Activated CD8-positive, alpha-beta memory T cell treated with anti-CD3 and anti-CD28 coated beads, Interleukin-2, amount 10 ng/mL, durations not matched to agents 7 days and 5 days (primary cell): ENCODE measurements around the gene GLRX. TPM values are rescaled to one million over a fixed set of nuclear protein-coding genes. Genes with fewer than 3 reads are reported as not detected.
A peak's percentile ranks its signal among the peaks of the same experiment; 100 is the strongest.
"Not testable (repeated sequence)": the region's sequence is repeated elsewhere in the genome, so short reads cannot be mapped to it uniquely, and the experiment has no call there.

Experiments used
- ATAC-seq: fragments of 150-1000 bp; cut with Tn5 transposase; one replicate; pipeline ENCODE4 v1.10.0; 2021; ENCODE audit warnings: moderate library complexity
- CTCF ChIA-PET: fragments of 350-600 bp; sonication (Branson Sonifier 250); formaldehyde crosslinking; loops from one replicate; lab custom pipeline; 2021; ENCODE audit warnings: antibody characterized with exemption; lab: Charles Lee
- DNase-seq: peaks from one replicate; pipeline ENCODE4 v3.0.0-alpha.2; 2020
- H3K27ac Mint-ChIP-seq: one replicate; pipeline ENCODE4 v1.8.0; 2021; ENCODE audit warnings: mild to moderate bottlenecking, mixed read lengths
- H3K27me3 Mint-ChIP-seq: one replicate; pipeline ENCODE4 v1.8.0; 2021; ENCODE audit warnings: mixed read lengths
- H3K36me3 Mint-ChIP-seq: one replicate; pipeline ENCODE4 v1.8.0; 2021; ENCODE audit warnings: mild to moderate bottlenecking, mixed read lengths
- H3K4me1 Mint-ChIP-seq: one replicate; pipeline ENCODE4 v1.8.0; 2021; ENCODE audit warnings: mixed read lengths
- H3K4me3 Mint-ChIP-seq: one replicate; pipeline ENCODE4 v1.8.0; 2021; ENCODE audit warnings: mild to moderate bottlenecking, moderate library complexity, mixed read lengths
- H3K9me3 Mint-ChIP-seq: one replicate; pipeline ENCODE4 v1.8.0; 2022; ENCODE audit warnings: low read depth, mixed read lengths
- total RNA-seq, 2 experiments: library from RNA; stranded (reverse); gene quantifications; one replicate each; pipeline ENCODE4 v1.2.3, GENCODE V29; 2021

Gene GLRX
- total RNA-seq, 2 experiments from 2014 or later, result 65.3 to 67.1 TPM

GRCh38 chr5:95846554-95847260 lies 24.2 kb upstream of the GLRX start:
- H3K4me1 Mint-ChIP-seq, result peaks cover 39% of the 10 kb centered on the region
- no peaks in the 10 kb centered on the region for H3K36me3 Mint-ChIP-seq
- no peak overlapping the region for H3K4me3 Mint-ChIP-seq
- no peaks in the 10 kb centered on the region for H3K9me3 Mint-ChIP-seq
- peaks cover 14% of the 10 kb centered on the region for H3K27me3 Mint-ChIP-seq
- DNase-seq (peak; percentile 77), ATAC-seq (peak; percentile 57)
- no peak overlapping the region for H3K27ac Mint-ChIP-seq
- CTCF ChIA-PET, result interaction anchor here (0.6 to 17.4 kb wide), 17 partner anchors 10 to 489 kb away, joined by 3 to 353 read pairs (median 5); partner anchors contain the start of gene RHOBTB3

- ATAC-seq, result no peak
- Mint-ChIP-seq H3K27ac (no peak overlapping the region), H3K4me3 (no peak overlapping the region), H3K27me3 (peaks cover 14% of the 10 kb centered on the region), H3K4me1 (peaks cover 36% of the 10 kb centered on the region), H3K9me3 (no peaks in the 10 kb centered on the region), H3K36me3 (no peaks in the 10 kb centered on the region)
- peak; percentile 21 for DNase-seq
- CTCF ChIA-PET, result interaction anchor here (1.1 to 17.4 kb wide), 4 partner anchors 11 to 200 kb away, joined by 3 to 353 read pairs (median 16); partner anchors contain the start of gene RFESD
Observed at GRCh38 chr5:95845391-95845790, 22.9 kb upstream of the GLRX start.

- H3K4me3 Mint-ChIP-seq, result no peak overlapping the region
- H3K27me3 Mint-ChIP-seq, result peaks cover 11% of the 10 kb centered on the region
Observed at GRCh38 chr5:95843733-95844223, 21.3 kb upstream of the GLRX start.

GRCh38 chr5:95842854-95843544 lies 20.5 kb upstream of the GLRX start:
- Mint-ChIP-seq H3K27me3 (peaks cover 5% of the 10 kb centered on the region), H3K4me3 (peak overlapping the region; percentile 30), H3K9me3 (no peaks in the 10 kb centered on the region), H3K27ac (peak overlapping the region; percentile 73), H3K4me1 (peaks cover 33% of the 10 kb centered on the region), H3K36me3 (no peaks in the 10 kb centered on the region)
- ATAC-seq, result peak; percentile 81
- DNase-seq, result peak; percentile 84
- CTCF ChIA-PET, result interaction anchor here (0.7 to 17.4 kb wide), 15 partner anchors 8 to 493 kb away, joined by 3 to 353 read pairs (median 5); partner anchors contain the start of genes GLRX and RFESD

More at GRCh38 chr5:95843733-95844223, 21.3 kb upstream of the GLRX start:
- Mint-ChIP-seq H3K4me1 (peaks cover 32% of the 10 kb centered on the region), H3K36me3 (no peaks in the 10 kb centered on the region), H3K27ac (no peak overlapping the region), H3K9me3 (no peaks in the 10 kb centered on the region)
- no peak for ATAC-seq
- peak; percentile 27 for DNase-seq
- CTCF ChIA-PET, result interaction anchor here (0.7 to 17.4 kb wide), 15 partner anchors 8 to 492 kb away, joined by 3 to 353 read pairs (median 5); partner anchors contain the start of genes GLRX and RFESD

- CTCF ChIA-PET, result interaction anchor here (1.0 to 17.4 kb wide), 6 partner anchors 19 to 197 kb away, joined by 3 to 353 read pairs (median 3); partner anchors contain the start of genes GLRX and RFESD
- H3K27me3 Mint-ChIP-seq, result no peaks in the 10 kb centered on the region
- H3K4me3 Mint-ChIP-seq, result no peak overlapping the region
- H3K9me3 Mint-ChIP-seq, result no peaks in the 10 kb centered on the region
- ATAC-seq (no peak), DNase-seq (peak; percentile 29)
- no peaks in the 10 kb centered on the region for H3K36me3 Mint-ChIP-seq
- peaks cover 36% of the 10 kb centered on the region for H3K4me1 Mint-ChIP-seq
- H3K27ac Mint-ChIP-seq, result no peak overlapping the region
Observed at GRCh38 chr5:95841914-95842812, 19.6 kb upstream of the GLRX start.

GRCh38 chr5:95840956-95841705 lies 18.6 kb upstream of the GLRX start:
- no peaks in the 10 kb centered on the region for H3K27me3 Mint-ChIP-seq
- H3K4me3 Mint-ChIP-seq, result no peak overlapping the region
- ATAC-seq (no peak), DNase-seq (peak; percentile 16)
- CTCF ChIA-PET, result interaction anchor here (0.7 to 17.4 kb wide), 6 partner anchors 23 to 177 kb away, joined by 3 to 353 read pairs (median 3); partner anchors contain the start of gene RHOBTB3
- H3K9me3 Mint-ChIP-seq, result no peaks in the 10 kb centered on the region
- H3K4me1 Mint-ChIP-seq, result peaks cover 37% of the 10 kb centered on the region
- H3K36me3 Mint-ChIP-seq, result no peaks in the 10 kb centered on the region
- H3K27ac Mint-ChIP-seq, result no peak overlapping the region

- no peaks in the 10 kb centered on the region for H3K27me3 Mint-ChIP-seq
- H3K4me3 Mint-ChIP-seq, result no peak overlapping the region
- peaks cover 38% of the 10 kb centered on the region for H3K4me1 Mint-ChIP-seq
- H3K9me3 Mint-ChIP-seq, result no peaks in the 10 kb centered on the region
- ATAC-seq (no peak), DNase-seq (no peak)
- CTCF ChIA-PET, result interaction anchor here (1.0 to 17.4 kb wide), 2 partner anchors 56 to 196 kb away, joined by 4 to 353 read pairs; no protein-coding TSS in a partner anchor
- H3K27ac Mint-ChIP-seq, result no peak overlapping the region
- no peaks in the 10 kb centered on the region for H3K36me3 Mint-ChIP-seq
Observed at GRCh38 chr5:95839658-95840057, 17.1 kb upstream of the GLRX start.

- H3K4me1 Mint-ChIP-seq, result peaks cover 46% of the 10 kb centered on the region
- no peaks in the 10 kb centered on the region for H3K36me3 Mint-ChIP-seq
- H3K27me3 Mint-ChIP-seq, result no peaks in the 10 kb centered on the region
- no peak overlapping the region for H3K27ac Mint-ChIP-seq
- CTCF ChIA-PET, result interaction anchor here (0.9 to 17.4 kb wide), 3 partner anchors 9 to 914 kb away, joined by 5 to 353 read pairs (median 7); no protein-coding TSS in a partner anchor
- DNase-seq (no peak), ATAC-seq (no peak)
- no peaks in the 10 kb centered on the region for H3K9me3 Mint-ChIP-seq
- no peak overlapping the region for H3K4me3 Mint-ChIP-seq
Observed at GRCh38 chr5:95838556-95838955, 16.0 kb upstream of the GLRX start.

- Mint-ChIP-seq H3K27me3 (no peaks in the 10 kb centered on the region), H3K4me3 (no peak overlapping the region), H3K36me3 (no peaks in the 10 kb centered on the region)
Observed at GRCh38 chr5:95838001-95838520, 15.5 kb upstream of the GLRX start.

GRCh38 chr5:95837492-95837891 lies 15.0 kb upstream of the GLRX start:
- no peaks in the 10 kb centered on the region for H3K36me3 Mint-ChIP-seq
- DNase-seq (no peak), ATAC-seq (no peak)
- H3K27ac Mint-ChIP-seq, result peak overlapping the region; percentile 53
- H3K9me3 Mint-ChIP-seq, result no peaks in the 10 kb centered on the region
- CTCF ChIA-PET, result interaction anchor here (1.1 to 17.4 kb wide), 6 partner anchors 9 to 59 kb away, joined by 3 to 353 read pairs (median 4); no protein-coding TSS in a partner anchor
- H3K27me3 Mint-ChIP-seq, result no peaks in the 10 kb centered on the region
- H3K4me1 Mint-ChIP-seq, result peaks cover 45% of the 10 kb centered on the region
- no peak overlapping the region for H3K4me3 Mint-ChIP-seq

More at GRCh38 chr5:95838001-95838520, 15.5 kb upstream of the GLRX start:
- Mint-ChIP-seq H3K9me3 (no peaks in the 10 kb centered on the region), H3K4me1 (peaks cover 44% of the 10 kb centered on the region), H3K27ac (no peak overlapping the region)
- CTCF ChIA-PET, result interaction anchor here (1.3 to 17.4 kb wide), 5 partner anchors 9 to 59 kb away, joined by 3 to 353 read pairs (median 5); no protein-coding TSS in a partner anchor
- no peak for ATAC-seq
- no peak for DNase-seq

- CTCF ChIA-PET, result interaction anchor here (1.1 to 3.6 kb wide), 7 partner anchors 9 to 58 kb away, joined by 3 to 51 read pairs (median 4); partner anchors contain the start of gene GLRX
- peaks cover 44% of the 10 kb centered on the region for H3K4me1 Mint-ChIP-seq
- H3K27me3 Mint-ChIP-seq, ATAC-seq, DNase-seq, H3K36me3 Mint-ChIP-seq, H3K9me3 Mint-ChIP-seq: not testable (repeated sequence)
- peak overlapping the region; percentile 90 for H3K27ac Mint-ChIP-seq
- H3K4me3 Mint-ChIP-seq, result peak overlapping the region; percentile 17
Observed at GRCh38 chr5:95836971-95837370, 14.4 kb upstream of the GLRX start.
